GM20431 (cell line): ENCODE results near the gene EML5.

Source experiments
- in situ Hi-C: fragments of 300-500 bp; cut with MseI, MboI; formaldehyde crosslinking; loops from one replicate; pipeline ENCODE4 v1.15.0; 2020; ENCODE audit warnings: low sequenced_read_pairs; ENCODE audit not compliant: unreplicated experiment

The EML5 gene

GRCh38 chr14:88733121-88733520 is 59.6 kb downstream of the EML5 start:
- in situ Hi-C loops: no loop called here

- in situ Hi-C loops: no loop called here
Measured at GRCh38 chr14:88729159-88729558, 63.6 kb downstream of the EML5 start.

- in situ Hi-C loops: no loop called here
Measured at GRCh38 chr14:88727057-88727456, 65.7 kb downstream of the EML5 start.

GRCh38 chr14:88710709-88711108 is 82.0 kb downstream of the EML5 start:
- in situ Hi-C loops: no loop called here

- in situ Hi-C loops: no loop called here
Measured at GRCh38 chr14:88707088-88707487, 85.7 kb downstream of the EML5 start.

GRCh38 chr14:88706425-88706824 is 86.3 kb downstream of the EML5 start:
- in situ Hi-C loops: no loop called here

- in situ Hi-C loops: no loop called here
Measured at GRCh38 chr14:88698651-88699050, 94.1 kb downstream of the EML5 start.

- in situ Hi-C loops: no loop called here
Measured at GRCh38 chr14:88695870-88696269, 96.9 kb downstream of the EML5 start.

- in situ Hi-C loops: no loop called here
Measured at GRCh38 chr14:88688386-88688785, 104.4 kb downstream of the EML5 start.

- in situ Hi-C loops: no loop called here
Measured at GRCh38 chr14:88683119-88683518, 109.6 kb downstream of the EML5 start.

GRCh38 chr14:88682495-88683114 is 110.1 kb downstream of the EML5 start:
- in situ Hi-C loops: no loop called here

GRCh38 chr14:88681755-88682494 is 110.8 kb downstream of the EML5 start:
- in situ Hi-C loops: no loop called here

- in situ Hi-C loops: no loop called here
Measured at GRCh38 chr14:88669346-88669745, 123.4 kb downstream of the EML5 start.

- in situ Hi-C loops: no loop called here
Measured at GRCh38 chr14:88668448-88669116, 124.2 kb downstream of the EML5 start.

GRCh38 chr14:88667555-88668273 is 125.0 kb downstream of the EML5 start:
- in situ Hi-C loops: no loop called here

GRCh38 chr14:88660056-88660455 is 132.7 kb downstream of the EML5 start:
- in situ Hi-C loops: no loop called here

GRCh38 chr14:88639221-88639620 is 153.5 kb downstream of the EML5 start:
- in situ Hi-C loops: no loop called here

- in situ Hi-C loops: no loop called here
Measured at GRCh38 chr14:88632512-88632911, 160.2 kb downstream of the EML5 start.

- in situ Hi-C loops: no loop called here
Measured at GRCh38 chr14:88631091-88631490, 161.7 kb downstream of the EML5 start.

GRCh38 chr14:88630565-88630964 is 162.2 kb downstream of the EML5 start:
- in situ Hi-C loops: no loop called here

GRCh38 chr14:88628462-88628861 is 164.3 kb downstream of the EML5 start:
- in situ Hi-C loops: no loop called here
